H9 (cell line): Measurements from ENCODE around the gene BRCC3. TPM values are rescaled to one million over a fixed set of nuclear protein-coding genes. Genes with fewer than 3 reads are reported as not detected.

Experiments
- DNase-seq: peaks from one replicate; pipeline ENCODE4 v3.0.0-alpha.2; 2017
- H2AFZ ChIP-seq: one replicate; pipeline ENCODE4 v1.6.1; 2013; ENCODE audit warnings: mild to moderate bottlenecking, low read length, control low read depth, moderate library complexity
- H2AK5ac ChIP-seq: 2 replicates; pipeline ENCODE4 v1.6.1; 2013; ENCODE audit warnings: low read length, control low read depth, mixed read lengths; ENCODE audit not compliant: insufficient read length
- H2BK120ac ChIP-seq: one replicate; pipeline ENCODE4 v1.6.1; 2013; ENCODE audit warnings: low read depth, mild to moderate bottlenecking, low read length, control low read depth, inconsistent platforms; ENCODE audit not compliant: poor library complexity, severe bottlenecking
- H2BK12ac ChIP-seq: 2 replicates; pipeline ENCODE4 v1.6.1; 2013; ENCODE audit warnings: low read length, control low read depth, mixed read lengths, low read depth; ENCODE audit not compliant: insufficient read length
- H2BK15ac ChIP-seq: 2 replicates; pipeline ENCODE4 v1.6.1; 2013; ENCODE audit warnings: low read depth, low read length, control low read depth
- H2BK20ac ChIP-seq: one replicate; pipeline ENCODE4 v1.6.1; 2013; ENCODE audit warnings: low read depth, mild to moderate bottlenecking, low read length, control low read depth, inconsistent platforms; ENCODE audit not compliant: poor library complexity, severe bottlenecking
- H2BK5ac ChIP-seq: 2 replicates; pipeline ENCODE4 v1.6.1; 2013; ENCODE audit warnings: low read length, control low read depth, mixed read lengths; ENCODE audit not compliant: insufficient read length
- H3K14ac ChIP-seq: 2 replicates; pipeline ENCODE4 v1.6.1; 2013; ENCODE audit warnings: low read length, control low read depth; ENCODE audit not compliant: insufficient read depth
- H3K18ac ChIP-seq: 2 replicates; pipeline ENCODE4 v1.6.1; 2013; ENCODE audit warnings: low read depth, mild to moderate bottlenecking, mixed read lengths, low read length, control low read depth; ENCODE audit not compliant: insufficient read length
- H3K23ac ChIP-seq: 2 replicates; pipeline ENCODE4 v1.6.1; 2013; ENCODE audit warnings: low read length, control low read depth, mixed read lengths, low read depth; ENCODE audit not compliant: insufficient read length
- H3K23me2 ChIP-seq: 2 replicates; pipeline ENCODE4 v1.6.1; 2013; ENCODE audit warnings: low read depth, mild to moderate bottlenecking, mixed read lengths, low read length, control low read depth; ENCODE audit not compliant: insufficient read length, poor library complexity, severe bottlenecking
- H3K27ac ChIP-seq: 2 replicates; pipeline ENCODE4 v1.5.1; 2013; ENCODE audit warnings: low read length, control low read depth, mixed read lengths, low read depth; ENCODE audit not compliant: insufficient read length
- H3K27me3 ChIP-seq: 2 replicates; pipeline ENCODE4 v1.6.1; 2013; ENCODE audit warnings: low read length, control low read depth, inconsistent platforms; ENCODE audit not compliant: insufficient read depth
- H3K4ac ChIP-seq: 2 replicates; pipeline ENCODE4 v1.6.1; 2013; ENCODE audit warnings: low read depth, mild to moderate bottlenecking, control low read depth, inconsistent platforms, low read length, moderate library complexity
- H3K4me1 ChIP-seq: 2 replicates; pipeline ENCODE4 v1.6.1; 2013; ENCODE audit warnings: low read length, control low read depth, inconsistent platforms; ENCODE audit not compliant: insufficient read depth
- H3K4me2 ChIP-seq: 2 replicates; pipeline ENCODE4 v1.6.1; 2013; ENCODE audit warnings: low read length, control low read depth, mixed read lengths; ENCODE audit not compliant: insufficient read length, insufficient read depth
- H3K56ac ChIP-seq: 2 replicates; pipeline ENCODE4 v1.6.1; 2013; ENCODE audit warnings: low read depth, mild to moderate bottlenecking, mixed read lengths, low read length, control low read depth; ENCODE audit not compliant: insufficient read length
- H3K79me1 ChIP-seq: 2 replicates; pipeline ENCODE4 v1.6.1; 2013; ENCODE audit warnings: low read depth, mild to moderate bottlenecking, moderate library complexity, low read length, control low read depth, inconsistent platforms; ENCODE audit not compliant: insufficient read depth, poor library complexity, severe bottlenecking
- H3K79me2 ChIP-seq: 2 replicates; pipeline ENCODE4 v1.6.1; 2013; ENCODE audit warnings: low read length, control low read depth, inconsistent platforms; ENCODE audit not compliant: insufficient read depth
- H3K9ac ChIP-seq: 2 replicates; pipeline ENCODE4 v1.6.1; 2013; ENCODE audit warnings: low read length, control low read depth, mixed read lengths; ENCODE audit not compliant: insufficient read length; ENCODE audit errors: extremely low read depth
- H3K9me3 ChIP-seq: one replicate; pipeline ENCODE4 v1.6.1; 2013; ENCODE audit warnings: low read depth, low read length, inconsistent platforms; ENCODE audit not compliant: control insufficient read depth
- H3T11ph ChIP-seq: one replicate; pipeline ENCODE4 v1.6.1; 2013; ENCODE audit warnings: mild to moderate bottlenecking, low read length, control low read depth, inconsistent platforms
- H4K20me1 ChIP-seq: one replicate; pipeline ENCODE4 v1.6.1; 2013; ENCODE audit not compliant: control insufficient read depth, insufficient read length, insufficient read depth
- H4K5ac ChIP-seq: 2 replicates; pipeline ENCODE4 v1.6.1; 2013; ENCODE audit warnings: low read depth, mild to moderate bottlenecking, mixed read lengths, low read length, control low read depth; ENCODE audit not compliant: insufficient read length
- H4K8ac ChIP-seq: replicated peaks from 2 replicates; pipeline ENCODE4 v1.6.1; 2013; ENCODE audit warnings: low read length, control low read depth, mixed read lengths, low read depth; ENCODE audit not compliant: insufficient read length
- H4K91ac ChIP-seq: 2 replicates; pipeline ENCODE4 v1.6.1; 2013; ENCODE audit warnings: low read depth, mild to moderate bottlenecking, moderate library complexity, mixed read lengths, low read length, control low read depth; ENCODE audit not compliant: insufficient read length
- H3K27ac Mint-ChIP-seq, 3 experiments: 2 replicates in 2 of 3; 3 replicates in 1 of 3; pipeline ENCODE4 v1.8.0; 2020 to 2021; ENCODE audit warnings: mixed read lengths in 3 of 3, mild to moderate bottlenecking in 1 of 3, moderate library complexity in 1 of 3
- H3K27me3 Mint-ChIP-seq: 2 replicates; pipeline ENCODE4 v1.8.0; 2021; ENCODE audit warnings: low read depth, mild to moderate bottlenecking, moderate library complexity, mixed read lengths
- H3K36me3 Mint-ChIP-seq, 3 experiments: 2 replicates in 2 of 3; 3 replicates in 1 of 3; pipeline ENCODE4 v1.8.0; 2020 to 2021; ENCODE audit warnings: low read depth in 3 of 3, mixed read lengths in 3 of 3; ENCODE audit not compliant: insufficient read depth in 1 of 3
- H3K4me1 Mint-ChIP-seq, 2 experiments: 2 replicates each; pipeline ENCODE4 v1.8.0; 2020; ENCODE audit warnings: mixed read lengths in 2 of 2
- H3K4me3 Mint-ChIP-seq, 2 experiments: 2 replicates in 1 of 2; 3 replicates in 1 of 2; pipeline ENCODE4 v1.8.0; 2020 to 2021; ENCODE audit warnings: mild to moderate bottlenecking in 2 of 2, mixed read lengths in 2 of 2, moderate library complexity in 1 of 2
- H3K9me3 Mint-ChIP-seq, 2 experiments: 2 replicates in 1 of 2; 3 replicates in 1 of 2; pipeline ENCODE4 v1.8.0; 2020; ENCODE audit warnings: mild to moderate bottlenecking in 2 of 2, mixed read lengths in 2 of 2, moderate library complexity in 1 of 2
- WGBS: extraction: QIAGEN DNeasy Blood & Tissue Kit; methylation state at CpG from one replicate; pipeline ENCODE4 v1.1.7; 2013; ENCODE audit warnings: missing lambda C conversion rate, low lambda C conversion rate, mixed read lengths; ENCODE audit not compliant: insufficient read length; ENCODE audit errors: extremely low coverage; 5-methylcytosine and 5-hydroxymethylcytosine counted together
- total RNA-seq: library from RNA; stranded (reverse); gene quantifications from 2 replicates; pipeline ENCODE4 v1.2.1, GENCODE V29; 2021
- TF ChIP-seq, protein P1 (sequence below): fragments of 200-600 bp; sonication (generic); conservative IDR thresholded peaks from 3 replicates; pipeline ENCODE4 v1.8.0; 2021; ENCODE audit warnings: antibody characterized with exemption, mild to moderate bottlenecking

BRCC3 gene
- total RNA-seq, 1 experiment from 2014 or later: 27.3 TPM

DNA sequence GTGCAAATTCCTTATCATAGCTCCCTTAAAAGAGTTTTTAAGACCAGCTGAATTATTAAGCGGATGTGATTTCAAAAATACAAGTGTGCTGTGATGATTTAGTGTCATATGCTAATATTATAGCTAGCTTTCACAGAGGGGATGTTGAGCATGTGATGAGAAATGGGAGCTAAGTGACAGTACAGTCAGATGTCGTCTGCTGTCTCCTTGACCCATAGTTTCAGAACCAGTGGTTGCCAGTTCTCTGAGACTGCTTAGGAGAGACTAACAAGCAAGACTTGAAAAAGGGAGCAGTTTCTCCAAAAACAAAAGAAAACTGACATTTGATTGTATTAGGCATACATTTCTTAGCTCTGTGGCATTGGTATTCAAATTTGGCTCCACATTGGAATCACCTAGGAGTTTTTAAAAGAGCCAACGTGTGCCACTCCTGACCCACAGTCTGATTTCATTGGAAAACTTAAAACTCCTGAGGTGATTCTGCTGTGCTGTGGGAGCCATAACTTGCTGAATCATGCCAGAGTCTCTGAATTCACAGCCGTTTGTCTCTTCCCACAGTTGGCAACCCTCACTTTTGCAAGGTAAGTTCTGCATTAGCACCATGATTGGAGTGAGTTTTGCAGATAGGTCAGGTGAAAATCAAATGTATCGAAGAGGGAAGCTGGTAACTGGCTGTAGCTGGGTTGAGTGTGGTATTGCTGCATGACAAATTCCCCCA lies 24.3 kb upstream of the BRCC3 start:
- peaks cover 2% of the 10 kb centered on the region; the same call in 1 of the 2 replicates for H3K27me3 Mint-ChIP-seq
- H3K79me1 ChIP-seq: no peaks in the 10 kb centered on the region
- H3K79me2 ChIP-seq: no peaks in the 10 kb centered on the region
- no peak overlapping the region for H2BK20ac ChIP-seq
- H3K23ac ChIP-seq: no peak overlapping the region
- H2AFZ ChIP-seq: no peak overlapping the region
- no CpG with 5 or more reads among the region's 5 CpGs for WGBS
- H2BK5ac ChIP-seq: no peak overlapping the region
- H3K18ac ChIP-seq: no peak overlapping the region
- no peak overlapping the region for H3T11ph ChIP-seq
- H3K27ac Mint-ChIP-seq: no peak overlapping the region
- no peak overlapping the region for H4K91ac ChIP-seq
- no peak overlapping the region for H2BK15ac ChIP-seq
- H3K4me2 ChIP-seq: no peak overlapping the region
- H4K8ac ChIP-seq: no peak overlapping the region
- H3K4me3 Mint-ChIP-seq: no peak overlapping the region; a peak in 1 of 5 replicates
- no peaks in the 10 kb centered on the region for H3K23me2 ChIP-seq
- peaks cover 17% of the 10 kb centered on the region for H3K9me3 ChIP-seq
- no peak overlapping the region for H3K9ac ChIP-seq
- no peaks in the 10 kb centered on the region for H3K27me3 ChIP-seq
- TF ChIP-seq, protein P1, sequence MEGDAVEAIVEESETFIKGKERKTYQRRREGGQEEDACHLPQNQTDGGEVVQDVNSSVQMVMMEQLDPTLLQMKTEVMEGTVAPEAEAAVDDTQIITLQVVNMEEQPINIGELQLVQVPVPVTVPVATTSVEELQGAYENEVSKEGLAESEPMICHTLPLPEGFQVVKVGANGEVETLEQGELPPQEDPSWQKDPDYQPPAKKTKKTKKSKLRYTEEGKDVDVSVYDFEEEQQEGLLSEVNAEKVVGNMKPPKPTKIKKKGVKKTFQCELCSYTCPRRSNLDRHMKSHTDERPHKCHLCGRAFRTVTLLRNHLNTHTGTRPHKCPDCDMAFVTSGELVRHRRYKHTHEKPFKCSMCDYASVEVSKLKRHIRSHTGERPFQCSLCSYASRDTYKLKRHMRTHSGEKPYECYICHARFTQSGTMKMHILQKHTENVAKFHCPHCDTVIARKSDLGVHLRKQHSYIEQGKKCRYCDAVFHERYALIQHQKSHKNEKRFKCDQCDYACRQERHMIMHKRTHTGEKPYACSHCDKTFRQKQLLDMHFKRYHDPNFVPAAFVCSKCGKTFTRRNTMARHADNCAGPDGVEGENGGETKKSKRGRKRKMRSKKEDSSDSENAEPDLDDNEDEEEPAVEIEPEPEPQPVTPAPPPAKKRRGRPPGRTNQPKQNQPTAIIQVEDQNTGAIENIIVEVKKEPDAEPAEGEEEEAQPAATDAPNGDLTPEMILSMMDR: no peak
- H3K4me1 Mint-ChIP-seq: peaks cover 5 to 8% of the 10 kb centered on the region in 2 experiments; a peak in 2 of 4 replicates
- H2AK5ac ChIP-seq: no peak overlapping the region
- H2BK120ac ChIP-seq: no peak overlapping the region
- H3K4ac ChIP-seq: no peak overlapping the region
- H3K9me3 Mint-ChIP-seq: peaks cover 67 to 77% of the 10 kb centered on the region in 2 experiments
- no peak overlapping the region for H4K5ac ChIP-seq
- no peak overlapping the region for H3K56ac ChIP-seq
- no peaks in the 10 kb centered on the region for H3K4me1 ChIP-seq
- no peak overlapping the region for H2BK12ac ChIP-seq
- H3K27ac ChIP-seq: no peak overlapping the region
- H4K20me1 ChIP-seq: no peaks in the 10 kb centered on the region
- peaks cover 8 to 14% (median 8%) of the 10 kb centered on the region in 3 experiments; a peak in 5 of 7 replicates for H3K36me3 Mint-ChIP-seq
- no peak for DNase-seq
- no peak overlapping the region for H3K14ac ChIP-seq
